Kidney glomerular epithelial cell (primary cell): ENCODE data around the gene SLC12A7.
"Not testable (repeated sequence)": the region's sequence is repeated elsewhere in the genome, so short reads cannot be mapped to it uniquely, and the experiment has no call there.

ENCODE experiments used
- DNase-seq: peaks from one replicate; lab custom pipeline; 2025; lab: John Stamatoyannopoulos, UW

SLC12A7 gene

DNA sequence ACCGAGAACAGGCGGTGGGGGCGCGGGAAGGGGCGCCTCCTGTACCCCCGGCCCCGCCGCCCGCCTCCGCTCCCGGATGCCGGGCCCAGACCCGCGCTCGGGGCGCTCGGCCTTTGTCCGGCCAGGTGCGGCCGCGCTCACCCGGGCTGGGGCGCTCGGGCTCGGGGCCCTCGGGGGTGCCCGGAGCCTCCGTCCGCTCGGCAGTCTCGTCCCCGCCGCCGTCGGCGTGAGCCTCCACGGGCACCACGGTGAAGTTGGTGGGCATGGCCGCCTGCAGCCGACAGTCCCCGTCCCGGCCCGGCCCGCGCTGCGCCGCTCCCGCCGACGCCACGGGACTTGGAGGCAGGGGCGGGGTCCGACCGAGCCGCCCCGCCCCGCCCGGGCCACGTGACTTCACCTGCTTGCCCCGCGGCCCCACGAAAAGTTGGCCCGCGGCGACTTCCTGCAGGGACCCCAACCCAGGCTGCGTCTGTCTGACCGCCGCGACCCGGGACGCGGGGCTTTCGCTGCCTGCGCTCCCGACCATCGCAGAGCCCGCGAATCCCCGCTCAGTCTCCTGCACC lies at the start of gene SLC12A7:
Gene SLC12A7 (minus strand): TSS at position 337 of the 563 bp plus-strand sequence. CDS start 72 bp downstream, at position 265.
- peak; percentile 19 for DNase-seq

DNA sequence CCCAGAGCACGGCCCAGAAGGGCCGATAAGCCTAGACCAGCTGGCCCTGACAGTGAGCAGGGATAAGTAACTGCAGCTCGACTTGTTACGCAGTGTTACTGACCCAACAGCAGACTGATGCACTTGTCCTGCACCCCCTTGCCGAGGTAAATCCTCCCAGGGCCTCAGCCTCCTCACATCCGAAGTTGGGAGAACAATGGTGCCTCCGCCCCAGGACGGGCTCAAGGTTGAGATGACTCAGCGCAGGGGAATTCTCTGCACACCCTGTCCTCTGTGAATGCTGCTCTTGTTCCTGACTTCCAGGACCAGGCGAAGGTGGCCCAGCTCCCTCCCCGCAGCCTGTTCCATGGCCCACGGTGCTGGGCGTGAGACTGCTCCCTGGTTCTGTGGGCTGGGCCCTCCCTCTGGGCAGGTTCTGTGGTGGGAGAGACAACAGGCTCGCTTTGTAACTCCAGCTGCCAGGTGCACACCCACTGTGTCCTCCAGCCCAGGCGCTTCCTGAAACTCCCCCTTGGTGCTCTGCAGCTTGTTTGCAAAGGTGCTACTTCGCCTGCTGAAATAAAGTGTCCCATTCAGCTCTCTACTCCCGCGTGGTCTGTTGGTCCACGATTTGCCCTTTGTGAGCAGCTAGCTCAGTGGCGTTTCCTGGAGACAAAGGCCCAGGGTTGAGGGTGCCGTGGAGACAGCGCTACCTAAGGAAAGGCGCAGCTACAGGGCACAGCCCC lies 49.4 kb upstream of the SLC12A7 start:
- no peak for DNase-seq

DNA sequence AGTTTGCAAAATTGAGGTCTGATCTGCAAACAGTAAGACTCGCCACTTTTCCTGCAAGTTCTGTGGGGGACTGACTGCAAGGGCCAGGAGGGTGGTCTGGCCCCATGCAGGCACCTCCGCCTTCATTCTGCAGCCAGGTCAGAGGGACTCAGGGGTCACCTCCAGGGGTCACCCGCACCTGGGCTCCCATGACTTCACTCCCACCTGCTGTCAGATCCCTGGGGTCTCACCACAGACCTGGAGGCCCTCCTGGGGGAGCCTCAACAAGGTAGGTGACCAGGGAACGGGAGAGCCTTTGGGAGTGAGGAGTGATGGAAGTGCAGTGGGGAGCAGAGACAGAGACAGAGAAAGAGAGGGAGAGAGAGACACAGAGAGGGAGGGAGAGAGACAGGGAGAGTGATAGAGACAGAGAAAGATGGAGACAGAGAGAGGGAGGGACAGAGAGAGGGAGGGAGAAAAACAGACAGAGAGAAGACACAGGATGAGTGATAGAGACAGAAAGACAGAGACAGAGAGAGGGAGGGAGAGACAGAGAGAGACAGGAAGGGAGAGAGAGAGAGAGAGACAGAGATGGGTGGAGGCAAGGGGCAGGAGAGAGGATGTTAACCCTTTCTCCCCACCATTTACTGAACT lies 48.0 kb upstream of the SLC12A7 start:
- no peak for DNase-seq

DNA sequence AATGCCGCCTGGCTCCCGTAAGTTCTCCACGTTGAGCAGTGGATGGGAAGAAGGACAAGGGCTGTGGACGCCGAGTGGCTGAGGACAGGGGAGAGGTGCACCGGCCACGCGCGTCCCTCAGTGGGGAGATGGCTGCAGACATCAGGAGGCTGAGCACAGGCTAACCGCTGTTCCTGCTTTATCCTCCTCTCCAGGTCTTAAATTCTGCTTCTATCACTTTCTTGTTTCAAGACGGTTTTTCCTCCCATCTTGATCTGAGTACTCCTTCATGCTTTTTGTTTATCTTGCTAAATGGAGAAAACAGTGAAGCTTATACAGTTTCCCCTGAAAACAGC lies 47.4 kb upstream of the SLC12A7 start:
- no peak for DNase-seq

DNA sequence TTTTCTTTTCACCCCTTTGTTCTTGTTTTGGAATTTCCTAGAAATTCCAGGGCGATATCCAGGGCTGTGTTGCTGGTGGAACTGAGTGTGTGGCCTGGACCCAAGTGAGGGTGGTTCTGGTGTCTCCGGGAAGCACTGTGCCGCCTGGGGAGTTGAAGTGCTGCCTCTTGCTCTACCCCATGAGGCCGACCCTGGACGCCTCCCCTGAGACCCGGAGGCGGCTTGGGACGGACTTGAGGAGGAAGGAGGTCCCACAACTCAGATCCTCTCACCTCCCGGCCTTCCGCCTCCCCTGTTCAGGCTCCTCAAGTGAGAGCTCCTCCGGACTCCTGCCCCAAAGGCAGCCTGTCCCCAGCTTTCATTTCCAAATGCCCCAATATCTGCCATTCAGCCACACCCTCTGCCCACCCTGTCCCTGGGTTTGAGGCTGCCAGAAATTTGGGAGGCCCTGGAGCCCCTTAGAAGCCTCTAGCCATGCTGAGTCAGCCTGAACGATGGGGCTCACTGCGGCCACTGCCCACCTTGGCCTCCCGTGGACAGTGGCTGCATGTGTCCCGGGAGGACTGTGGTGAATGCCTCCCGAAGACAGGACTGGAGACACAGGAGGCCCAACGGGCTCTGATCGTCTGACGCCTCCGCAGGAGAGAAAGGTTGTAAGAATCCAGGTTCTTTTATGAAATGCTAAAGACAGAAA lies 46.9 kb upstream of the SLC12A7 start:
- DNase-seq, result no peak

DNA sequence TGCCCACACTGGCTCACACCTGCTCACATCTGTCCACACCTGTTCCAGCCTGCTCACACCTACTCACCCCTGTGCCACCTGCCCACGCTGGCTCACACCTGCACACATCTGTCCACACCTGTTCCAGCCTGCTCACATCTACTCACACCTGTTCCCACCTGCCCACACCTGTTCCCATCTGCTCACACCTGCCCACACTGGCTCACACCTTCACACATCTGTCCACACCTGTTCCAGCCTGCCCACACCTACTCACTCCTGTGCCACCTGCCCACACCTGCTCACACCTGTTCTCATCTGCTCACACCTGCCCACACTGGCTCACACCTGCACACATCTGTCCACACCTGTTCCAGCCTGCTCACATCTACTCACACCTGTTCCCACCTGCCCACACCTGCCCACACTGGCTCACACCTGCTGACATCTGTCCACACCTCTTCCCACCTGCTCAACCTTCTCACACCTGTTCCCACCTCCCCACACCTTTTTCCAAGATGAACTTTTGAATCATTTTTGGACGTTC lies 45.7 kb upstream of the SLC12A7 start:
- not testable (repeated sequence) for DNase-seq

DNA sequence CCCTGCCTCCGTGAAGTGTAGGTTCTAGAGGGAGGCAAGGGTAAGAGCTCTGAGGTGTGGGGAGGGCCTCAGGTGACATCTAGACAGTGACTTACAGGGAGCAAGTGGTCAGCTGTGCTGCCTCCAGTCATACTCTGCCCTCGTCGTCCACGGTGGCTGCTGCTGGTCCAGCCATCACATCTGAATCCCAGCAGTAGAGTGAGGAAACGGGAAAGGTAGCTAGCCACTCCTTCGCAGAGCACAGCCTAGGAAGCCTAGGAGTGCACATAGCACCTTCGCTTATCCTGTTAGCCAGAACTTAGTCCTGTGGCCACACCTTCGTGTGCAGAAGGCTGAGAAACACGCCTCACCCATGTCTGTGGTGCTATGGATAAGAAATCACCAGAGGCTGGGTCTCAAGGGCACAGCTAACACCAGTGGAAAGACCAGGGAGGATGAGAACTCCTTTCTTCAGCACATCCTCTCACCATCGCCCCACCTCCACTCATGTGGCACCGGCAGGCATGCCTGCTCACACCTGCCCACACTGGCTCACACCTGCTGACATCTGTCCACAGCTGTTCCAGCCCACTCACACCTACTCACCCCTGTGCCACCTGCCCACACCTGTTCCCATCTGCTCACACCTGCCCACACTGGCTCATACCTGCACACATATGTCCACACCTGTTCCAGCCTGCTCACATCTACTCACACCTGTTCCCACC lies 45.0 kb upstream of the SLC12A7 start:
- DNase-seq, result no peak

DNA sequence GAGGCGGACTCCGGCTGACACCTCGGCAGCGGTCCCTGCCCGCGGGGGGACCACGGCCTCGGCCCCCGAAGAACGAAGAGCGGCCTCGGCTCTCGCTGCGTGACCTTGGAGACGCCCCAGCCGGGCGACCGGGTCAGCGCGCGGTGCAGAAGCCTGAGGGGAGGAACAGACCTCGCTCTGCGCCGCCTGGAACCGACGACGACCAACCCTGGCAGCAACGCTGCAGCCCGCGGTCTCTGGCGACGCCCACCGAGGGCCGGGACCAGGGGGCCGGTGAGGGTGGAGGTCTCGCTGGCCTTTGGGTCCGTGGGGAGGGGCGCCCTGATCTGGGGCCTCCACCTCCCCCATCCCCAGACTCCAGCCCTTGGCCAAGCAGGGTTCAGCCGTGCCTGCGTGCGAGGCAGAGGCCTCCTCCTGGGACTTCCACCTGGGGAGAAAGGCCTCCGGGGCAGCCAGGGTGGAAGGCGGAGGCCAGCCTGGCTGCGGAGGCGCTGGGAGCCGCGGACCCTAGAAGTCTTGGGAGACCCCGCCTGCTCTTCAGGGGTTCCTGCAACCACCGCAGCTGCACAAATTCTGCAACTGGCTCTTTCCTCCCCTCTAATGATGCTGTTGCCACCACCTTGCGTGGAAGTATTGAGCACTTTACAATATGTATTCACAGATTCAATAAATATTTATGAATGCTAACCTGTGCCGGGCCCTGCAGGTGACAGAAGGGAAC lies 44.3 kb upstream of the SLC12A7 start:
- no peak for DNase-seq

DNA sequence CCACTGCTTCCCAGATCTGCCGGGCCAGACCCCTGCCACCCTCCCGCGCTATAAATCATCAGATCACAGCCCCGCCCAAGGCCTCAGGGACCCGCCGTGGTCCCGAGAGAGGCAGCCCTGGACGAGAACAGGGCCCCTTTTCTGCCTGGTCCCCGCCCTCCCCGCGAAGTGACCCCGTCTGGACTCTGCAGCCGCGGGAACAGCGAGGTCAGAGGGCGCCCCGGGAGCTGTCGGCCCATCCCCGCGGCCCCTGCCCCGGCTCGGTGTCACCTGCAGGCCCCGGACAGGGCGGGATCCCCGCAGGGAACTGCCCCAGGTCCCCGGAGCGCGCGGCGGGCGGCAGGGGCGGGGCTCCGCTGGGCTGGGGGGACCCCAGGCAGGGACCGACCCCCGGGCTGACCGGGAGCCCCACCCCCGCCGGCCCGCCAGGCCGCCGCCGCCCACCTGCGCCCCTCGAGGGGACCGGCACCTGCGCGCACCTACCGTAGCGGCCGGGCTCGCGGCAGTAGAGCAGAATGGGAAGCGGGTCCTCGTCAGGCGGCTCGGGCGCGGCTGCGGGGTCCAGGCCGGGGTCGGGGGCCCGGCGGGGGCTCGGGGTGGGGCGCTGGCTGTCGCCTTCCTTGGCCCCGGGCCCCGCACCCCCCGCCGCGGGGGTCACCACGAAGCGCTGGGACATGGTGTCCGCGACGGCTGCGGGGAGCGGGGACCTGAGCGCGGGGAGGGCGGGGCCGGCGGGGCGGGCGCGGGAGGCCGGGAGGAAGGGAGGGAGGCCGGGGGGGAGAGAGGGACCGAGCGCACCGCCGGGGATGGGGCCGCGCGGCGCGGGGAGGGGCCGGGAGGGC lies 43.5 kb upstream of the SLC12A7 start:
- no peak for DNase-seq

DNA sequence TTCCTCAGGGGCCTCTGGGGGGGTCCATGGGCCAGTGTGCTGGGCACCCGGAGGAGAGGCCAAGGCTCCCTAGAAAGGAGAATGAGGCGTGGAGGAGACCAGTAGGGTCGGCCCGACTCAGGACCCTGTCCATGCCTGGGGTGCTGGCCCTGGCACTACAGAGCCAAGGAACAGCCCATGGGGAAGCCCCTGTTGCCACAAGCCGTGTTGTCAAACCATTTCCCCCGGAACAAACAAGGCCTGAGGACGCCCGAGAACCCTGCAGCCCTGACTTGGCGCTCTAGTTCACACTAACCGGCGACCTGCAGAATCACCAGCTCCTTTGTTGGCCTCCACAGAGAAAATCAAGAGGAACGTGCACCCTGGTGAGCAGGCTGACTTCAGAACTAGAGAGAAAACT lies 41.6 kb upstream of the SLC12A7 start:
- no peak for DNase-seq

DNA sequence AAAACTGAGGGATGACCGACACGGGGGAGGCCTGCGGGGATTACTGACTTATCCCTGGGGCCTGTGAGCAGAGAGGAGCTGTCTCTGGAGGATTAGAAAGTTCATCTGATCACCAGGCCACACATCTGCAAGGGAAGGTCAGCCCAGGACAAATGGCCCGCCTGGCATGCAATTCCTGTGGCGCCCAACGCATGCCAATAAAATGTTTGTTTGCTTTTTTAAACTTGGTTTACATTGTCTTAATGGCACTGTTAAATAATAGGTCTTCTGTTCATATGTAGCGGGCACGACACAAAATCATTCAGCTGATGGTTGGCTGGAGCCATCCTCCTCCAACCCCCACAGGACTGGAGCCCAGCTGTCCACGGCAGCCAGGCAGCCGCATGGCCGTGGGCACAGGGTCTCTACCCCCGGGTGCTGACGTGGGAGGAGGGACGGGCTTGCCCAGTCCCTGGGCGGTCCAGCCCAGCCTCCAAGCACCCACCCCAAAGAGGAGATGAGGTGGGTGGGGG lies 41.0 kb upstream of the SLC12A7 start:
- DNase-seq, result no peak

DNA sequence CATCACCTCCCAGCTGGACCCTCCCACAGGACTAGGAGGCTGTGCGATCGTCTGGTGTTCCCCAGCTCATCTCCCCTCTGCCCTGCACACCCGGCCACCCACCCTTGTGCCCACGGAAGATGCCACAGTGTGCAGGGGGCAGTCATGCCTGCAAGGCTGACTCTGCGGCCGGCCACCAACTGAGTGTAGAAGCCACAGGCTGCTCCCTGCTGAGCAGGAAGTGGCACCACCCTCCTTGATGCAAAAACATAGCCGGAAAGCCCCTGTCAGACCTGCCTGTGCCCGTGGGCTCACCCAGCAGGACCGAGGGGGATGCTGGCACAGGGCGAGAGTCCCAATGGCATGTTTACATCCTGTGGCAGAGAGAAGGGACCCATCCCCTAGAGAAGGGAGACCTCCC lies 40.3 kb upstream of the SLC12A7 start:
- DNase-seq, result no peak

DNA sequence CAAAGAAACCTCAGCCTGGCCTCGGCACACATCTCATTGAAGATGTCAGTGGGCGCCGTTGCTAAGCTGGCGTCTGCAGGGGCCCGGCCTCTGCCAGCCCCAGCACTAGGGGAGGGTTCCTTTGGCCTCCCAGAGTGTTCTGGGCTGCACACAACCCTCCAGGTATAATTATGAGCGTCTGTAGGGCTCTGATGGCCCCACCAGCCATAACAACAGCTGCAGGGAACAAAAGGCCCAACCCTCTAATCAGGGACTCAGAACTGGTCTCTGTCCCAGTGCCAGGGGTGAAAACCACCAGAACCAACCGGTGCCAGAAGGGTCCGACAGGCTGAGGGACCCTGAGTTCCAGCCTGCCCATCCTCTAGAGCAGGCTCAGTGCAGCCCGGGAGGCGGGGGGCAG lies 39.5 kb upstream of the SLC12A7 start:
- no peak for DNase-seq

DNA sequence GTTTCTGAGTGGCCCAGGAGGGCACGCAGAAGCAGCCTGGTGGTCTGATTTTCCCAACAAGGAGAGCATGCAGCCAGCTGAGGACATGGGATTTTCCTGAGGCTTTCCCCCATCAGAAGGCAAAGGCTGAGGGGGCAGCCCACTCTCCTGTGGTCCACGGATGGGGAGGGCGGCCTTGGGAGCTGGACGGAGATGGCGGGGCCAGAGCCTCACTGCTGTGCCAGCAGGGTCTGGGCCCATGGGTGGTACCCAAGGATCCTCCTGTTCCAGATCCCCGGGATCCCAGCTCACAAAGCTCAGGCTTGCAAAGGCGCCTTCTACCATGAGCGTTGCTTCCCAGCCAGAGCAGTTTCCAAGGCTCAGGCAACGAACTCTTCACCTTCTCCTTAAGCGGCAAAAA lies 39.0 kb upstream of the SLC12A7 start:
- DNase-seq, result no peak

DNA sequence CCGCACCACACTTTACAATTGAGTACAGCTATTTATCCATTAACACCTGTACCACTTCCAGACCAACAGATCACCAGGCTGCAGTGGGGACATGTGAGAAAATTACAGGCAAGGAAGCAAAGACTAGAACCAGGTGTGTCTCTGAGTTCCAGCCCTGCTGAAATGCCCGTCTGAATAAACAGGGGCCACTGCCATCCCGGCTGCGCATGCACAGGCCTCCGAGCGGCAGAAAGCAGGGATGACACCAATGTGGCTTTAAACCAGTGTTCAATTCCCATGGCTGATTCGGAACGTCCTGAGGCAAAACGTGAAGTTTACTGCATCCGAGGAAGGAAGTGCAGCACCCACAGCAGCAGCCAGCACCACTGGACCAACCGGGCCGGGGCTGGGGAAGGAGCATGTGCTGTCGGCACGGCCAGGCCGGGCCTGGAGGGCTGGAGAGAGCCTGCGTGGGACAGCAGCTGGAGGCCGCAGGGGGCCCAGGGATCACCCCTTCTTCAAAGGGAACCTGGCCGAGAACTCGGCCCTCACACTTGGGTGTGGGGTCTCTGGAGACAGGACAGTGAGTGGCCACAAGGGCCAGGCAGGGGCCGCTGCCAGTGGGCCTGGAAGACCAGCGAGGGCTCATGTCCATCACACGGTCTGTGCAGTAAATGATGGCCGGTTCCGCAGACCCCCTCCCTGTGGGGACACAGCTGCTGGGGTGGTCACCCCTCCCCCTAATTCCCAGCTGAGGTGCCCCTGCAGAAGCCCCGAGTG lies 33.0 kb upstream of the SLC12A7 start:
- no peak for DNase-seq

DNA sequence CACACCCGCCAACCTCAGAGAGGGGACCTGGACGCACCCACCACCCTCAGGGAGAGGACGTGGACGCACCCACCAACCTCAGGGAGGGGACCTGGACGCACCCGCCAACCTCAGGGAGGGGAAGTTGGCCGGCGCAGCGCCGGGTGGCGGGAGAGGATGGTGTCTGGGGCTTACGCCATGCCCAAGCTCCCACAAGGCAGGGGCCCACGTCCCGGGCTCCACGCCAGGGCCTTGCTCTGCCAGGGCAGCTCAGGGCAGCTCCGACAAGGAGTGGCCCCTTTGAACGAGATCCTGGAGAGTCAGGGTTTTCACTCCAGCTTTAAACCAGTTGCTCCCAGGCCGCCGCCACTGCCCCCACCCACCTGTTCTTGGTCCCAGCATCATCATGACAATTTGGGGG lies 32.2 kb upstream of the SLC12A7 start:
- no peak for DNase-seq

DNA sequence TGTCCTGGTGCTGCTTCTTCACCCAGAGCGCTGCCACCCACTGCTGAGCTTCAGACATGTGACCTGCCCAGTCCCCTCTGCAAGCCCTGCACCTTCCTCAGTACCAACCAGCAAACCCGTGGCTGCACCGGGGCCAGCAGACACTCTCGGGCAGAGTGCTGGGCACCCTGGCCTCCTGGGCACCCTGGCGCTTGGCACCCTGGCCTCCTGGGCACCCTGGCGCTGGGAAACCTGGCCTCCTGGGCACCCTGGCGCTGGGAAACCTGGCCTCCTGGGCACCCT lies 31.7 kb upstream of the SLC12A7 start:
- DNase-seq, result no peak

DNA sequence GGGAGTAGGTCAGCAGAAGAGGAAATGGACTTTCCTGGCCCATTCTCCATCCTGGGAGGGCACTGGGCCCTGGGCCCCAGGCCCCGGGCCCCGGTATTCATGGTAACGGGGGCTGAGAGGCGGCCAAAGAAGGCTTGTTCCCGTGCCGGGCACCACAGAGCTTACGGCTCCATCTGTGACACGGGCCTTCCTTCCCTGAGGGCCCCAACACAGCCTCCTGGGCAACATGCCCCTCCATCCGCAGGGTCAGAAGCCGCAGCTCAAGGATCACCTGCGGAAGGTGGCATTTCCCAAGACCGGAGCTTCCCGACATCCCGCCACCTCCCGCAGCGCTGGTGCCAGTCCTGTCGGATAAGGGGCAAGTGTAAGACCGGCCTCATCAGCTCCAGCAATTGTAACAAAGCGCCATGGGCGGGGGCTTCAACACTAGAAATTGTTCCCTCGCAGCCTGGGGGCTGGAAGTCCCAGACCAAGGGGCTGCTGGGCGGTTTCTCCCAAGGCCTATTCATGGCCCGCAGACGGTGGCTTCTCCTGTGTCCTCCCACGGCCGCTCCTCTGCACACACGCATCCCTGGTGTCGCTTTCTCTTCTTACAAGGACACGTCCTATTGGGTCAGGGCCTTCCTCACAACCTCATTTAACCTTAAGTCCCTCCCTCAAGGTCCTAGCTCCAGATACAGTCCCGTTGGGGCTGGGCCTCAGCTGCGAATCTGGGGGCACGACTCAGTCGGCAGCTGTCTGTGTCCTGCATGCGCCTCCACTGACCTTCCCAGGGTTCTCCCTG lies 31.2 kb upstream of the SLC12A7 start:
- DNase-seq, result no peak

DNA sequence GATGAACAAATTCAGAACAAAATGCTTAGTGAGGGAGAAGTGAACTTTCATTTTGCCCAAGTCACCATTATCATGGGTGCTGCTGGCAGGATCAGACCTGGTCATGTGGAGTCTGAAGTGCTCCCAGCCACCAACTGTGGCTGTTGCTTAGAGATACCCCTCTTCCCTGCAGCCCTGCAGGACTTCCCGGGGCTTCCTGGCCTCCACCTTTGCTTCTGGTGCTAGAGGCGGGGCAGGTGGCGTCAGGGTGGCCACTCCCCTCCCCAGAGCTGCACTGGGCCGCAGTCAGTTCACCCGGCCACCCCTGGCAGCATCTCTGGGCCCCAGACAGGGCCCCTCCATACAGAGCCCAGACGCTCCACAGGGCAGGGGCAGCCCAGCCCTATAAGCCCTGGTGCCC lies 30.0 kb upstream of the SLC12A7 start:
- no peak for DNase-seq
